ENCODE measurements around the gene ADRA2B.

DNA sequence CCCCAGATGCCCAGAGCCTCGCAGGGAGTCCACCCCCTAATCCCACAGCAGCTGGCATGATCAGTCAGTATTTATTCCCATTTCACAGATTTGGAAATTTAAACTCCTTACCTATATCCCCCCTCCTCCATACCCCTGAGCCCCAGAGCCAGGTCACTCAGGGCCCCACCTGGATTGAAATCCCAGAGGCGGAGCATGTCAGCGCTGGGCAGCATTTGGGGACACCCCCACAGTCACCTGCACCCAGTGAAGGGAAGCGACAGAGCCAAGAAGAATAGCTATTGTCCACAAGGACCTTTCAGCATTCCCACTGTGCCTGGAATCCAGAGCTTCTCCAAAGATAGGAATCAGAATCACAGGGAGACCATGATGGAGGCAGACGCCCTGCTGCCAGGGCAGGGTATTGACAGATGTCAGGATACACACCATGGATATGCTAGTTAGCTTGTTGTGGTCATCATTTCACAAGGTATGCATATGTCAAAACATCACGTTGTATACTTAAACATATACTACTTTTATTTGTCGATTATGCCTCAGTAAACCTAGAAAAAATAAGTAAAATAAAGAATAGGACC, 22.9 kb upstream of the ADRA2B start:
- no peak for TF ChIP-seq POLR2AphosphoS5 (IDR thresholded peaks at IDR 0.05; ENCODE audit: low read depth)
- no peak for TF ChIP-seq CTCF (IDR thresholded peaks at IDR 0.05; ENCODE audit: insufficient read depth, low read length)
- no peak for TF ChIP-seq GABPA (IDR thresholded peaks at IDR 0.05; ENCODE audit: low read depth)
- no peak for TF ChIP-seq REST (IDR thresholded peaks at IDR 0.05; ENCODE audit: insufficient replicate concordance, low read depth)

Data from HL-60 (cell line).